ENCODE results near the gene PTCSC3.

GRCh38 chr14:36163451-36163850 is 13.1 kb downstream of the PTCSC3 start:
- TF ChIP-seq CTCF (conservative IDR thresholded peaks at IDR 0.05 in 1 of 2, IDR thresholded peaks at IDR 0.05 in 1 of 2; ENCODE audit: extremely low read depth in 1 of 2, insufficient read depth in 1 of 2, low read depth in 1 of 2, low read length in 2 of 2) (no peak), EZH2 (IDR thresholded peaks at IDR 0.05; ENCODE audit: borderline replicate concordance, low read length) (no peak)

All from mammary epithelial cell (primary cell).